Measurements from ENCODE around the gene UBTF.
"Not testable (repeated sequence)": the region's sequence is repeated elsewhere in the genome, so short reads cannot be mapped to it uniquely, and the experiment has no call there.

DNA sequence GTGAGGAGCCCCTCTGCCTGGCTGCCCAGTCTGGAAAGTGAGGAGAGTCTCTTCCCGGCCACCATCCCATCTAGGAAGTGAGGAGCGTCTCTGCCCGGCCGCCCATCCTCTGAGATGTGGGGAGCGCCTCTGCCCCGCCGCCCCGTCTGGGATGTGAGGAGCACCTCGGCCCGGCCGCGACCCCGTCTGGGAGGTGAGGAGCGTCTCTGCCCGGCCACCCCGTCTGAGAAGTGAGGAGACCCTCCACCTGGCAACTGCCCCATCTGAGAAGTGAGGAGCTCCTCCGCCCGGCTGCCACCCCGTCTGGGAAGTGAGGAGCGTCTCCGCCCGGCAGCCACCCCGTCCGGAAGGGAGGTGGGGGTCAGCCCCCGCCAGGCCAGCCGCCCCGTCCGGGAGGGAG, 18.4 kb upstream of the UBTF start:
- TF ChIP-seq, protein P1, sequence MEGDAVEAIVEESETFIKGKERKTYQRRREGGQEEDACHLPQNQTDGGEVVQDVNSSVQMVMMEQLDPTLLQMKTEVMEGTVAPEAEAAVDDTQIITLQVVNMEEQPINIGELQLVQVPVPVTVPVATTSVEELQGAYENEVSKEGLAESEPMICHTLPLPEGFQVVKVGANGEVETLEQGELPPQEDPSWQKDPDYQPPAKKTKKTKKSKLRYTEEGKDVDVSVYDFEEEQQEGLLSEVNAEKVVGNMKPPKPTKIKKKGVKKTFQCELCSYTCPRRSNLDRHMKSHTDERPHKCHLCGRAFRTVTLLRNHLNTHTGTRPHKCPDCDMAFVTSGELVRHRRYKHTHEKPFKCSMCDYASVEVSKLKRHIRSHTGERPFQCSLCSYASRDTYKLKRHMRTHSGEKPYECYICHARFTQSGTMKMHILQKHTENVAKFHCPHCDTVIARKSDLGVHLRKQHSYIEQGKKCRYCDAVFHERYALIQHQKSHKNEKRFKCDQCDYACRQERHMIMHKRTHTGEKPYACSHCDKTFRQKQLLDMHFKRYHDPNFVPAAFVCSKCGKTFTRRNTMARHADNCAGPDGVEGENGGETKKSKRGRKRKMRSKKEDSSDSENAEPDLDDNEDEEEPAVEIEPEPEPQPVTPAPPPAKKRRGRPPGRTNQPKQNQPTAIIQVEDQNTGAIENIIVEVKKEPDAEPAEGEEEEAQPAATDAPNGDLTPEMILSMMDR (conservative IDR thresholded peaks at IDR 0.05 in 1 of 2, IDR thresholded peaks at IDR 0.05 in 1 of 2; ENCODE audit: extremely low read depth in 1 of 2, insufficient read depth in 1 of 2, low read depth in 1 of 2, low read length in 2 of 2), result not testable (repeated sequence)
- TF ChIP-seq EZH2 (IDR thresholded peaks at IDR 0.05; ENCODE audit: borderline replicate concordance, low read length), result not testable (repeated sequence)
